Choroid plexus epithelial cell (primary cell): ENCODE results near the gene FGFRL1.

Experiments
- DNase-seq: peaks from one replicate; pipeline ENCODE4 v3.0.0-alpha.2; 2010; ENCODE audit warnings: low read depth
- H3K4me3 ChIP-seq: 2 replicates; pipeline ENCODE4 v1.5.1; 2011; ENCODE audit warnings: low read depth, mild to moderate bottlenecking, control low read depth, low read length, moderate library complexity
- CTCF ChIP-seq: conservative IDR thresholded peaks from 2 replicates; pipeline ENCODE4 v1.5.1; 2011; ENCODE audit warnings: low read depth, mild to moderate bottlenecking, control low read depth, inconsistent platforms, low read length, moderate library complexity

Gene FGFRL1

GRCh38 chr4:1047976-1048772 is 36.7 kb downstream of the FGFRL1 start:
- DNase-seq = no peak
- TF ChIP-seq CTCF = no peak
- no peak overlapping the region for H3K4me3 ChIP-seq

DNA sequence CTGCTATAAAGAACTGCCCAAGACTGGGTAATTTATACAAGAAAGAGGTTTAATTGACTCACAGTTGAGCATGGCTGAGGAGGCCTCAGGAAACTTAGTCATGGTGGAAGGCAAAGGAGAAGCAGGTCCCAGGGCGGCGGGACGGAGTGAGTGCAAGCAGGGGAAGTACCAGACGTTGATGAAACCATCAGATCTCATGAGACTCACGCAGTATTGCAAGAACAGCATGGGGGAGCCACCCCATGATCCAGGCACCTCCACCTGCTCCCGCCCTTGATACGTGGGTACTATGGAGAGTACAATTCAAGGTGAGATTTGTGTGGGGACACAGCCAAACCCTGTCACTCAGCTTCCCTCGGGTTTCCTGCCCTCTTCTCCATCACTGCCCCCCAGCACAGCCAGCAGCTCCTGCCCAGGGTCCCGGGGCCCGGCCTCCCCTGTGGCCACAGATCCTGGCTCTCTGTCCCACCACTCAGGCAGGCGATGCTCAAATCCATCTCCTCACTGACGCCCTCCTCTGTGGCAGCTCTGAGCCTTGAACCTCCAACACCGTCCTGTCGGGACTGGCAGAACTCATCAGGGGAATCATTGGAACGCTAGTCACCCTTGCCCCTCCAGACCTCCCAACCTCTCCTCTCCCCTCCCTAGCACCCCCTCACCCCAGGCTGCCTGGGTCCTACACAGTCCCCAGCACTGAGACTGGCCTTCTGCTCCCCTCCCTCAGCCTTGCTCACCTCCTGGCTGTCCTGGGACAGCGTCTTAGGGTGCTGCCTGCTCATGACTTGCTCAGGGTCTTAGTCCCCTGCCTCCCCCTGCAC is 37.6 kb downstream of the FGFRL1 start:
- no peak for DNase-seq
- TF ChIP-seq CTCF = no peak
- no peak overlapping the region for H3K4me3 ChIP-seq

DNA sequence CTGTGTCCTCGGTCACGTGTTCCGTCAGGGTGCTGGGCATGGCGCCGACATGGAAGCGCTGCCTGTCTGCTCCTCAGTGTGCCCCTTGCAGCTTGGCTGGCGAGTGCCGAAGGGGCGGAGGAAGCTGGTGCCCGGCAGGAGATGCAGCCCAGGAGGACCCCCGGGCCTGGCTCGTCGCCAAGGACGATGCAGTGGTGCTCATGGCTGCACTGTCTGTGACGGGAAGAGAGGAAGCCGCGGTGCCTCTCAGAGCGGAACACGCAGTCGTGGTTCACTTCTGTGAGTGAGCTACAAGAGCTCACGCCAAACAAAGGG is 38.1 kb downstream of the FGFRL1 start:
- DNase-seq = no peak
- no peak overlapping the region for H3K4me3 ChIP-seq
- no peak for TF ChIP-seq CTCF

DNA sequence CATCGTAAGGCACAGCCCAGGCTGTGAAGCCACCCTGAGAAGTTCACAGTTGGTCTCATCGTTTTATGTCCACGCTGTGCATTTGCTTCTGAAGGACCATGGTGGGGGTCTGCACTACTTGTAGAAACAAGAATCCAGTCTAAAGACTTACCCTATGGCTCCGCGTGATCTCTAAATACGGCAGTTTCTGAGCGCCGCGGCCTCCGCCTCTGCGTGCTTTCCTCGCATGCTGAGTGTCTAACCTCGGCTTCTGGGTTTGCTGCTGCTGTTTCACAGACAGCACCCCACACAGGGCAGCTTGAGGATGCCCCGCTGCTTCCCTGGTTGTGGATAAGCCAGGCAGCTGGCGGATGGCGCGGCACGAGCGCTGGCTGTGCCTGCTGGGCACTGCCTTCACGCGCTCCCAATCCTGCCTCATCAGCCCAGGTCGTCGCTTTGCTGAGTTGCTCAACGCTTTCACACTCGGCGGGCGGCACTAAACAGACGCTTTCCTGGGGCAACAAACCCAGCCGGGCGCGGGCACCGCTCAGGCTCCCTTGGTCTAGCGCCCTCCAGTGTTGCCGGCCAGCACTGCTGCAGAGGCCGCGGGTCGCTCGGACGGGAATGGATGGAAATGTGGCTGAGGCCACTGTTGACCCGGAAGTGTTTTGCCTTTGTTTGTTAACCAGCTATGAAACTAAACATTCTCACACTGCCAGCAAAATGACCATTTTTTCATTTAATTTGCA is 39.2 kb downstream of the FGFRL1 start:
- no peak for DNase-seq
- H3K4me3 ChIP-seq = no peak overlapping the region
- peak; percentile 51 for TF ChIP-seq CTCF

DNA sequence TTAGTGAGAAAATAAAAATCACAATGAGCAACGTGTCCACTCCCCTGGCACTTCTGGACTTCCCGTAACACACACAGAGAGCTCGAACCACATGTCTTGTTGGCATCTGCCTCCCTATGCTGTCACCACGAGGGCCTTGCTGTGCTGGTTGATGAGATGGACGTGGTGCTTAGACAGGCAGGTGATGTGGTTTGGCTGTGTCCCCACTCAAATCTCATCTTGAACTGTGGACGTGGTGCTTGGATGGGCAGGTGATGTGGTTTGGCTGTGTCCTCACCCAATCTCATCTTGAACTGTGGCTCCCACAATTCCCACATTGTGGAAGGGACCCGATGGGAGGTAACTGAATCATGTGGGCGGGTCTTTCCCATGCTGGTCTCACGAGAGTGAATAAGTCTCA is 40.0 kb downstream of the FGFRL1 start:
- H3K4me3 ChIP-seq = no peak overlapping the region
- no peak for DNase-seq
- TF ChIP-seq CTCF = no peak

DNA sequence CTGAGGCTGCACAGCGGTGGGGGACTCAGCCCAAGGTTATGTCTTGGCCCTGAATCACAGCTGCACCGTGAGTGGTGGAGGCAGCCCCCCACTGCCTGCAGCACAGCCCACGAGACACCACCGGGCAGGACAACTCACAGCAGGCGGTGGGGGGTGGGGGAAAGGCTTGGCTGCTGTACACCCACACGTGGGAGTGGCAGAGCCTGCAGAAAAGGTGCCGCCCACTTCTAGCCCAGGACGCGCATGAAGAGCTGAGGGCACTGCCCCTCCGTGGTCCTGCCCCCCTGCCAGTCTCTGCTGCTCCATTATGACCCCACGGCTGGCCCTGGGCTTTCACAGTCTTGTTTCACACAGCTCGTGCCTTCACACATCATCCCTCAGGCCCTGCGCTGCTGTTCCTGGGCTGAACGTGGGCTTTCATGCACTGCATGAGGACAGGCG is 40.8 kb downstream of the FGFRL1 start:
- no peak for DNase-seq
- no peak overlapping the region for H3K4me3 ChIP-seq
- no peak for TF ChIP-seq CTCF
